Liver (tissue), 9 donors: ENCODE measurements around the gene DCLK2. TPM values are rescaled to one million over a fixed set of nuclear protein-coding genes. Genes with fewer than 3 reads are reported as not detected.

ENCODE experiments used
- DNase-seq: peaks from one replicate; pipeline ENCODE4 v3.0.0-alpha.2; 2017; ENCODE audit warnings: low spot score
- H3K27ac ChIP-seq, 2 donors: one replicate each; pipeline ENCODE4 v1.7.0; 2013; ENCODE audit warnings: inconsistent platforms in 2 of 2, low read length in 2 of 2, control low read depth in 1 of 2, low read depth in 1 of 2, mild to moderate bottlenecking in 1 of 2
- H3K27me3 ChIP-seq, 4 donors: one replicate each; pipeline versions ENCODE4 v1.6.1 to v1.7.0; 2013; ENCODE audit warnings: low read length in 3 of 4, inconsistent platforms in 1 of 4, mild to moderate bottlenecking in 1 of 4, moderate library complexity in 1 of 4; ENCODE audit not compliant: control insufficient read depth in 4 of 4, insufficient read depth in 4 of 4
- H3K36me3 ChIP-seq, 4 donors: one replicate each; pipeline versions ENCODE4 v1.6.1 to v1.7.0; 2013; ENCODE audit warnings: low read length in 3 of 4, mild to moderate bottlenecking in 3 of 4, low read depth in 1 of 4, moderate library complexity in 1 of 4; ENCODE audit not compliant: control insufficient read depth in 4 of 4, insufficient read depth in 3 of 4
- H3K4me1 ChIP-seq, 4 donors: one replicate each; pipeline versions ENCODE4 v1.6.1 to v1.7.0; 2013; ENCODE audit warnings: low read length in 3 of 4, mild to moderate bottlenecking in 3 of 4, moderate library complexity in 1 of 4; ENCODE audit not compliant: control insufficient read depth in 4 of 4, insufficient read depth in 4 of 4
- H3K4me3 ChIP-seq, 3 donors: one replicate each; pipeline versions ENCODE4 v1.6.1 to v1.7.0; 2013; ENCODE audit warnings: low read length in 3 of 3, control low read depth in 1 of 3, low read depth in 1 of 3, mild to moderate bottlenecking in 1 of 3
- H3K9ac ChIP-seq, 2 donors: one replicate each; pipeline ENCODE4 v1.7.0; 2013; ENCODE audit warnings: low read length in 2 of 2, mild to moderate bottlenecking in 2 of 2, moderate library complexity in 2 of 2, control low read depth in 1 of 2, low read depth in 1 of 2
- H3K9me3 ChIP-seq, 4 donors: one replicate each; pipeline versions ENCODE4 v1.6.1 to v1.7.0; 2013; ENCODE audit warnings: low read length in 3 of 4; ENCODE audit not compliant: control insufficient read depth in 4 of 4
- EGR1 ChIP-seq, 2 donors: IDR thresholded peaks; 2 replicates each; pipeline ENCODE4 v1.6.1; 2016 to 2018; ENCODE audit warnings: antibody characterized with exemption in 2 of 2, low read depth in 2 of 2
- FOXA1 ChIP-seq: IDR thresholded peaks from 2 replicates; pipeline ENCODE4 v1.6.1; 2016; ENCODE audit warnings: antibody characterized with exemption
- FOXA2 ChIP-seq: IDR thresholded peaks from 2 replicates; pipeline ENCODE4 v1.6.1; 2016; ENCODE audit warnings: antibody characterized with exemption
- GABPA ChIP-seq, 2 donors: IDR thresholded peaks in 1 of 2; conservative IDR thresholded peaks in 1 of 2; 2 replicates each; pipeline ENCODE4 v1.6.1; 2016; ENCODE audit warnings: antibody characterized with exemption in 2 of 2, mild to moderate bottlenecking in 1 of 2, moderate library complexity in 1 of 2
- HNF4A ChIP-seq, 2 donors: conservative IDR thresholded peaks; 2 replicates each; pipeline ENCODE4 v1.6.1; 2016; ENCODE audit warnings: antibody characterized with exemption in 2 of 2, mild to moderate bottlenecking in 2 of 2
- HNF4G ChIP-seq: IDR thresholded peaks from 2 replicates; pipeline ENCODE4 v1.6.1; 2016; ENCODE audit warnings: antibody characterized with exemption
- JUND ChIP-seq, 2 donors: IDR thresholded peaks; 2 replicates each; pipeline ENCODE4 v1.6.1; 2016; ENCODE audit warnings: antibody characterized with exemption in 2 of 2
- NR2F2 ChIP-seq: IDR thresholded peaks from 2 replicates; pipeline ENCODE4 v1.6.1; 2016; ENCODE audit warnings: antibody characterized with exemption
- RAD21 ChIP-seq, 2 donors: IDR thresholded peaks; 2 replicates each; pipeline ENCODE4 v1.6.1; 2016; ENCODE audit warnings: antibody characterized with exemption in 2 of 2, mild to moderate bottlenecking in 2 of 2
- RXRA ChIP-seq, 2 donors: IDR thresholded peaks; 2 replicates each; pipeline ENCODE4 v1.6.1; 2017 to 2018; ENCODE audit warnings: antibody characterized with exemption in 2 of 2, mild to moderate bottlenecking in 1 of 2
- SP1 ChIP-seq: IDR thresholded peaks from 2 replicates; pipeline ENCODE4 v1.6.1; 2018; ENCODE audit warnings: antibody characterized with exemption, mild to moderate bottlenecking
- TAF1 ChIP-seq: conservative IDR thresholded peaks from 2 replicates; pipeline ENCODE4 v1.6.1; 2016; ENCODE audit warnings: antibody characterized with exemption, mild to moderate bottlenecking
- YY1 ChIP-seq: IDR thresholded peaks from 2 replicates; pipeline ENCODE4 v1.6.1; 2016; ENCODE audit warnings: antibody characterized with exemption, mild to moderate bottlenecking
- ZBTB33 ChIP-seq: IDR thresholded peaks from 2 replicates; pipeline ENCODE4 v1.6.1; 2016; ENCODE audit warnings: antibody characterized with exemption
- WGBS: extraction: QIAGEN DNeasy Blood & Tissue Kit; methylation state at CpG from one replicate; pipeline ENCODE4 v1.1.7; 2013; 5-methylcytosine and 5-hydroxymethylcytosine counted together
- polyA plus RNA-seq, 2 donors: library from polyadenylated mRNA; stranded (reverse) in 1 of 2; unstranded in 1 of 2; fragments of 200-250 nt in 1 of 2; fragments of >200 nt in 1 of 2; fragmentation: Nextera tagmentation in 1 of 2; extraction: Ambion mirVana in 1 of 2; gene quantifications; one replicate each; pipeline versions ENCODE4 v1.2.1 to v1.2.3, GENCODE V29; 2013 to 2015
- total RNA-seq, 2 donors: library from RNA; depleted of rRNA; stranded (reverse); fragments of >200 nt; gene quantifications; one replicate each; pipeline ENCODE4 v1.2.3, GENCODE V29; 2014
- TF ChIP-seq, protein P1 (sequence below): IDR thresholded peaks from 2 replicates; pipeline ENCODE4 v1.6.1; 2016; ENCODE audit warnings: antibody characterized with exemption
- TF ChIP-seq, protein P2 (sequence below): IDR thresholded peaks from 2 replicates; pipeline ENCODE4 v1.6.1; 2016; ENCODE audit warnings: antibody characterized with exemption
- TF ChIP-seq, protein P3 (sequence below): IDR thresholded peaks from 2 replicates; pipeline ENCODE4 v1.6.1; 2016; ENCODE audit warnings: antibody characterized with exemption, mild to moderate bottlenecking
- TF ChIP-seq, protein P4 (sequence below): fragments of 150-350 bp; IDR thresholded peaks from 2 replicates; pipeline ENCODE4 v1.5.1; 2017; ENCODE audit warnings: improper control_type of control experiment, low read depth, low read length; ENCODE audit not compliant: missing input control
- donor health status: healthy.
- donor health status: healthy.
- donor health status: healthy.
- donor health status: healthy.
- donor health status: healthy.

DCLK2 gene
- total and polyA plus RNA-seq, 4 donors: 0.14 to 1.7 (median 0.50) TPM

GRCh38 chr4:150037251-150037856, 40.9 kb upstream of the DCLK2 start:
- H3K27me3 ChIP-seq: peaks cover 0 to 3% (median 0%) of the 10 kb centered on the region in 4 donors
- WGBS: 81% methylated on average over 6 of the region's 6 CpGs
- no peak for DNase-seq
- no peak overlapping the region for H3K27ac ChIP-seq
- no peaks in the 10 kb centered on the region for H3K9me3 ChIP-seq
- no peaks in the 10 kb centered on the region for H3K4me1 ChIP-seq
- H3K4me3 ChIP-seq: no peak overlapping the region
- no peak overlapping the region for H3K9ac ChIP-seq
- H3K36me3 ChIP-seq: no peaks in the 10 kb centered on the region
- TF ChIP-seq RXRA (IDR thresholded peaks at IDR 0.05): no peak
- TF ChIP-seq, protein P1, sequence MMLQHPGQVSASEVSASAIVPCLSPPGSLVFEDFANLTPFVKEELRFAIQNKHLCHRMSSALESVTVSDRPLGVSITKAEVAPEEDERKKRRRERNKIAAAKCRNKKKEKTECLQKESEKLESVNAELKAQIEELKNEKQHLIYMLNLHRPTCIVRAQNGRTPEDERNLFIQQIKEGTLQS: no peak
- TF ChIP-seq JUND (IDR thresholded peaks at IDR 0.05): no peak
- TF ChIP-seq, protein P2, sequence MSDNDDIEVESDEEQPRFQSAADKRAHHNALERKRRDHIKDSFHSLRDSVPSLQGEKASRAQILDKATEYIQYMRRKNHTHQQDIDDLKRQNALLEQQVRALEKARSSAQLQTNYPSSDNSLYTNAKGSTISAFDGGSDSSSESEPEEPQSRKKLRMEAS: no peak

- Histone ChIP-seq H3K27me3 (peaks cover 0 to 3% (median 0%) of the 10 kb centered on the region in 4 donors), H3K4me3 (no peak overlapping the region), H3K36me3 (no peaks in the 10 kb centered on the region), H3K27ac (no peak overlapping the region), H3K9ac (no peak overlapping the region), H3K4me1 (no peaks in the 10 kb centered on the region), H3K9me3 (no peaks in the 10 kb centered on the region)
- no peak for DNase-seq
- no peak for TF ChIP-seq HNF4G
- no peak for TF ChIP-seq NR2F2
- TF ChIP-seq GABPA (IDR thresholded peaks at IDR 0.05 in 1 of 2, conservative IDR thresholded peaks at IDR 0.05 in 1 of 2): no peak
- TF ChIP-seq JUND (IDR thresholded peaks at IDR 0.05): no peak
- TF ChIP-seq RAD21 (IDR thresholded peaks at IDR 0.05): no peak
- TF ChIP-seq RXRA (IDR thresholded peaks at IDR 0.05): no peak
- no peak for TF ChIP-seq EGR1 (IDR thresholded peaks at IDR 0.05; ENCODE audit: low read depth in 2 of 2)
- TF ChIP-seq, protein P3, sequence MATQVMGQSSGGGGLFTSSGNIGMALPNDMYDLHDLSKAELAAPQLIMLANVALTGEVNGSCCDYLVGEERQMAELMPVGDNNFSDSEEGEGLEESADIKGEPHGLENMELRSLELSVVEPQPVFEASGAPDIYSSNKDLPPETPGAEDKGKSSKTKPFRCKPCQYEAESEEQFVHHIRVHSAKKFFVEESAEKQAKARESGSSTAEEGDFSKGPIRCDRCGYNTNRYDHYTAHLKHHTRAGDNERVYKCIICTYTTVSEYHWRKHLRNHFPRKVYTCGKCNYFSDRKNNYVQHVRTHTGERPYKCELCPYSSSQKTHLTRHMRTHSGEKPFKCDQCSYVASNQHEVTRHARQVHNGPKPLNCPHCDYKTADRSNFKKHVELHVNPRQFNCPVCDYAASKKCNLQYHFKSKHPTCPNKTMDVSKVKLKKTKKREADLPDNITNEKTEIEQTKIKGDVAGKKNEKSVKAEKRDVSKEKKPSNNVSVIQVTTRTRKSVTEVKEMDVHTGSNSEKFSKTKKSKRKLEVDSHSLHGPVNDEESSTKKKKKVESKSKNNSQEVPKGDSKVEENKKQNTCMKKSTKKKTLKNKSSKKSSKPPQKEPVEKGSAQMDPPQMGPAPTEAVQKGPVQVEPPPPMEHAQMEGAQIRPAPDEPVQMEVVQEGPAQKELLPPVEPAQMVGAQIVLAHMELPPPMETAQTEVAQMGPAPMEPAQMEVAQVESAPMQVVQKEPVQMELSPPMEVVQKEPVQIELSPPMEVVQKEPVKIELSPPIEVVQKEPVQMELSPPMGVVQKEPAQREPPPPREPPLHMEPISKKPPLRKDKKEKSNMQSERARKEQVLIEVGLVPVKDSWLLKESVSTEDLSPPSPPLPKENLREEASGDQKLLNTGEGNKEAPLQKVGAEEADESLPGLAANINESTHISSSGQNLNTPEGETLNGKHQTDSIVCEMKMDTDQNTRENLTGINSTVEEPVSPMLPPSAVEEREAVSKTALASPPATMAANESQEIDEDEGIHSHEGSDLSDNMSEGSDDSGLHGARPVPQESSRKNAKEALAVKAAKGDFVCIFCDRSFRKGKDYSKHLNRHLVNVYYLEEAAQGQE: no peak
- TF ChIP-seq, protein P2: no peak
- no peak for TF ChIP-seq YY1
- no peak for TF ChIP-seq FOXA2
- no peak for TF ChIP-seq HNF4A (conservative IDR thresholded peaks at IDR 0.05)
- TF ChIP-seq SP1: no peak
- TF ChIP-seq, protein P4, sequence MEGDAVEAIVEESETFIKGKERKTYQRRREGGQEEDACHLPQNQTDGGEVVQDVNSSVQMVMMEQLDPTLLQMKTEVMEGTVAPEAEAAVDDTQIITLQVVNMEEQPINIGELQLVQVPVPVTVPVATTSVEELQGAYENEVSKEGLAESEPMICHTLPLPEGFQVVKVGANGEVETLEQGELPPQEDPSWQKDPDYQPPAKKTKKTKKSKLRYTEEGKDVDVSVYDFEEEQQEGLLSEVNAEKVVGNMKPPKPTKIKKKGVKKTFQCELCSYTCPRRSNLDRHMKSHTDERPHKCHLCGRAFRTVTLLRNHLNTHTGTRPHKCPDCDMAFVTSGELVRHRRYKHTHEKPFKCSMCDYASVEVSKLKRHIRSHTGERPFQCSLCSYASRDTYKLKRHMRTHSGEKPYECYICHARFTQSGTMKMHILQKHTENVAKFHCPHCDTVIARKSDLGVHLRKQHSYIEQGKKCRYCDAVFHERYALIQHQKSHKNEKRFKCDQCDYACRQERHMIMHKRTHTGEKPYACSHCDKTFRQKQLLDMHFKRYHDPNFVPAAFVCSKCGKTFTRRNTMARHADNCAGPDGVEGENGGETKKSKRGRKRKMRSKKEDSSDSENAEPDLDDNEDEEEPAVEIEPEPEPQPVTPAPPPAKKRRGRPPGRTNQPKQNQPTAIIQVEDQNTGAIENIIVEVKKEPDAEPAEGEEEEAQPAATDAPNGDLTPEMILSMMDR: no peak
- no peak for TF ChIP-seq ZBTB33
- TF ChIP-seq, protein P1: no peak
- TF ChIP-seq TAF1: no peak
- no peak for TF ChIP-seq FOXA1
- WGBS: 76% methylated on average over 6 of the region's 6 CpGs
Measured at GRCh38 chr4:150038335-150039076, 39.7 kb upstream of the DCLK2 start.
